Parathyroid adenoma (tissue), 2 donors: ENCODE results near the gene ADGRD1.

Source experiments
- H2AFZ ChIP-seq: fragments of 300-600 bp; sonication (generic); one replicate; pipeline ENCODE4 v1.7.0; 2017; ENCODE audit warnings: antibody characterized with exemption, mild to moderate bottlenecking
- H3K27ac ChIP-seq: fragments of 300-600 bp; sonication (generic); one replicate; pipeline ENCODE4 v1.7.0; 2017
- H3K27me3 ChIP-seq: fragments of 300-600 bp; sonication (generic); one replicate; pipeline ENCODE4 v1.7.0; 2017; ENCODE audit warnings: low read length; ENCODE audit not compliant: control insufficient read depth, insufficient read depth
- H3K36me3 ChIP-seq: fragments of 300-600 bp; sonication (generic); one replicate; pipeline ENCODE4 v1.7.0; 2017; ENCODE audit warnings: low read length; ENCODE audit not compliant: control insufficient read depth, insufficient read depth
- H3K4me1 ChIP-seq: fragments of 300-600 bp; sonication (generic); one replicate; pipeline ENCODE4 v1.7.0; 2017; ENCODE audit warnings: control low read depth
- H3K4me2 ChIP-seq: fragments of 300-600 bp; sonication (generic); one replicate; pipeline ENCODE4 v1.7.0; 2017; ENCODE audit warnings: low read length
- H3K4me3 ChIP-seq: fragments of 300-600 bp; sonication (generic); one replicate; pipeline ENCODE4 v1.7.0; 2017; ENCODE audit warnings: low read depth, low read length
- H3K79me2 ChIP-seq: fragments of 300-600 bp; sonication (generic); one replicate; pipeline ENCODE4 v1.7.0; 2017; ENCODE audit warnings: control low read depth
- H3K9ac ChIP-seq: fragments of 300-600 bp; sonication (generic); one replicate; pipeline ENCODE4 v1.7.0; 2017; ENCODE audit warnings: mild to moderate bottlenecking
- H3K9me3 ChIP-seq: fragments of 300-600 bp; sonication (generic); one replicate; pipeline ENCODE4 v1.7.0; 2017; ENCODE audit warnings: low read length; ENCODE audit not compliant: control insufficient read depth
- TF ChIP-seq, protein P1 (sequence below): fragments of 300-600 bp; sonication (generic); IDR thresholded peaks from one replicate; pipeline ENCODE4 v1.7.0; 2017; ENCODE audit warnings: antibody characterized with exemption, mild to moderate bottlenecking
- donor health status: primary hyperparathyroidism.

The ADGRD1 gene

DNA sequence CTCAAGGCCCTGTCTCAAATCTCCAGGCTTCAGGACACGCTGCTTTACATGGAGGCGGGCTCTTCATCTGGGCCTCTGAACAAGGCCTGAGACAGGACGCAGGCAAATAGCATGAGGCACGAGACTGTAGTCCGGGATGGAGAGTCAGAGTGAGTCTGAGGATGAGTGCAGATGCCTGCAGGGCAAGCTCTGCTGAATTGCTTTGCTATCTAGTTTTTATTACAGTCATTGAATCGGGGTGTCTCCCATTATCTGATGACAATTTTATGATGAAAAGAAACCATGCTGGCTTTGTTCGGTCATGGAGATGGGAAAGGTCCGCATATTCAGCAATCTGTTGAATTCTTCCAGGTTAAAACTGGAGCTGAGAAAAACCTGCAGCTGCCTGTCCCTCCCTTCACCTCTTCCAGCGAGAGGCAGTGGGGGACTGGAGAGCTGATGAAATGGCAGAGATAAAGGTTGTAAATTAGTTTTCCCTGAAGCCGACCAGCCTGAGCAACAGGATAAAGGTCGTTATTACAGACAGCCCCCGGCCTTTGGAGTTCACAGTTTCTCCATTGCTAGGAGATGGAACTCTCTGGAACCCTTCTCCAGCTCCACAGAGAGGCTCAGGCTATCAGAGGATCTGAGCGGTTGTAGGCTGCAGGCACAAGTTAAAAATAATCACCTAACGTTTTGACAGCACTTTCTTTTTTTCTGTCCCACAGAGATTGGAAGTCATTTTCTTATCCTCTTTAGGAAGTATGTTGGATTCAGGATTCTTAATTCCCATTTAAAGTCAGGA, 1.3 kb upstream of the ADGRD1 start:
- no peak overlapping the region for H2AFZ ChIP-seq
- TF ChIP-seq, protein P1, sequence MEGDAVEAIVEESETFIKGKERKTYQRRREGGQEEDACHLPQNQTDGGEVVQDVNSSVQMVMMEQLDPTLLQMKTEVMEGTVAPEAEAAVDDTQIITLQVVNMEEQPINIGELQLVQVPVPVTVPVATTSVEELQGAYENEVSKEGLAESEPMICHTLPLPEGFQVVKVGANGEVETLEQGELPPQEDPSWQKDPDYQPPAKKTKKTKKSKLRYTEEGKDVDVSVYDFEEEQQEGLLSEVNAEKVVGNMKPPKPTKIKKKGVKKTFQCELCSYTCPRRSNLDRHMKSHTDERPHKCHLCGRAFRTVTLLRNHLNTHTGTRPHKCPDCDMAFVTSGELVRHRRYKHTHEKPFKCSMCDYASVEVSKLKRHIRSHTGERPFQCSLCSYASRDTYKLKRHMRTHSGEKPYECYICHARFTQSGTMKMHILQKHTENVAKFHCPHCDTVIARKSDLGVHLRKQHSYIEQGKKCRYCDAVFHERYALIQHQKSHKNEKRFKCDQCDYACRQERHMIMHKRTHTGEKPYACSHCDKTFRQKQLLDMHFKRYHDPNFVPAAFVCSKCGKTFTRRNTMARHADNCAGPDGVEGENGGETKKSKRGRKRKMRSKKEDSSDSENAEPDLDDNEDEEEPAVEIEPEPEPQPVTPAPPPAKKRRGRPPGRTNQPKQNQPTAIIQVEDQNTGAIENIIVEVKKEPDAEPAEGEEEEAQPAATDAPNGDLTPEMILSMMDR = no peak
- no peaks in the 10 kb centered on the region for H3K79me2 ChIP-seq
- H3K4me3 ChIP-seq = no peak overlapping the region
- no peak overlapping the region for H3K9ac ChIP-seq
- H3K4me2 ChIP-seq = no peak overlapping the region
- no peaks in the 10 kb centered on the region for H3K9me3 ChIP-seq
- no peaks in the 10 kb centered on the region for H3K27me3 ChIP-seq
- no peak overlapping the region for H3K27ac ChIP-seq
- no peaks in the 10 kb centered on the region for H3K4me1 ChIP-seq
- H3K36me3 ChIP-seq = no peaks in the 10 kb centered on the region

DNA sequence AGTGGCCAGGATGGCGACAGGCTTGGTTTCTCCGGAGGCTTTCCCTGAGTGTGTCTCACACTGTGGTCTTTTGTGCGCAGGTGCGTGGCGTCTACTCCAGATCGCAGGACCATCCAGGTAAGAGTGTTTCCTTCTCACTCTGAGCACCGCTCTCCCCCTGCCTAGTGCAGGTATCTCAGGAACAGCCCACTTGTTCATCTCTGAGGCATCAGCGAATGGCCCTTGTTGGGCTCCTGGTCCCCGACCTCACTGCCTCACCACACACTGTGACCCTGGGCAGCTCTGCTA, 781 bp downstream of the ADGRD1 start:
- Histone ChIP-seq H3K4me2 (peak overlapping the region; percentile 60), H3K4me1 (no peaks in the 10 kb centered on the region), H2AFZ (peak overlapping the region; percentile 65), H3K36me3 (no peaks in the 10 kb centered on the region), H3K9ac (no peak overlapping the region), H3K9me3 (no peaks in the 10 kb centered on the region), H3K27me3 (no peaks in the 10 kb centered on the region), H3K27ac (no peak overlapping the region), H3K4me3 (no peak overlapping the region), H3K79me2 (no peaks in the 10 kb centered on the region)
- TF ChIP-seq, protein P1 = no peak

DNA sequence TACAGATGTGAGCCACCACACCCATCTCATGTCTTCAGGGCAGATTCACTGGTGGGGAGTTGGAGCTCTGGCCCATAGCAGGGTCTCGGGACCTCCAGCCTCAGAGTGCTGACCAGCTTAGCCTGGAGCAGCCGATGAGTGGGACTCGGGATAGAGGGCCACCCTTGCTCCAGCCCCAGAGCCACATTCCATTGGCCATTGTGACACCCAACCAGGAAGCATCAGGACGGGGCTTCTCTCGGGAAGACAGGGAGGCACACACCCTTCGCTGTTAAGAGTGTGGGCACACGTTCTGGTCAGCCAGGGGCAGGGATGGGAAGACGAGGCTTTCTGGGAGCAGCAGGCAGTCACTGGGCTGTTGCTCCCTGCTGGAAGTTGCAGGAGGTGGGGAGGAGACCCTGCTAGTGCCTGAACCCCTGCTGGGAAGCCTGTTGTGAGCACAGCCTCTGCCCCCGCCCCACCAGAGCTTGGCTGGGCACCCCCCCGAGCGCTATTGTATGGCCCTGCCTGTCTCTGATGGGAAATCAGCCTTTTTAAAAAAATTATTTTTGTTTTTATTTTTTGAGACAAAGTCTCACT, 1.6 kb downstream of the ADGRD1 start:
- H3K9me3 ChIP-seq = no peaks in the 10 kb centered on the region
- no peak overlapping the region for H3K4me3 ChIP-seq
- H3K36me3 ChIP-seq = no peaks in the 10 kb centered on the region
- no peak overlapping the region for H3K9ac ChIP-seq
- no peaks in the 10 kb centered on the region for H3K27me3 ChIP-seq
- no peak overlapping the region for H3K27ac ChIP-seq
- TF ChIP-seq, protein P1 = no peak
- no peaks in the 10 kb centered on the region for H3K4me1 ChIP-seq
- no peak overlapping the region for H3K4me2 ChIP-seq
- no peak overlapping the region for H2AFZ ChIP-seq
- H3K79me2 ChIP-seq = no peaks in the 10 kb centered on the region

DNA sequence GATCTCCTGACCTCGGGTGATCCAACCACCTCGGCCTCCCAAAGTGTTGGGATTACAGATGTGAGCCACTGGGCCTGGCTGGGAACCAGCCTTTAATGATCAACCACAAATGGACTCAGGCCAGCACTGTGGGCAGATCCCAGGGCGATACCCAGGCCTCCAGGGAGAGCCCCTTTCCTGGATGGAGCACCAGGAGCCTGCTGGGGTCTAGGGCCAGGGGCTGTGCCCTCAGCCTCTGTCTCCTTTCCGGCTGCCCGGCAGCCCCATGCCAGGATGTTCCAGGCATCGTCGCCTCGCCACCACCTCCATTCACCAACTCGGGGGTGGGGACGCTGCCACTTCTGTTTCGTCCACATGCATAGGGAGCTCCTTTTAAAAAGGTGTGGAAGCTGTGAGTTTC, 2.3 kb downstream of the ADGRD1 start:
- Histone ChIP-seq H3K4me3 (no peak overlapping the region), H2AFZ (no peak overlapping the region), H3K9ac (no peak overlapping the region), H3K9me3 (no peaks in the 10 kb centered on the region), H3K4me2 (no peak overlapping the region), H3K27ac (no peak overlapping the region), H3K4me1 (no peaks in the 10 kb centered on the region), H3K27me3 (no peaks in the 10 kb centered on the region), H3K79me2 (no peaks in the 10 kb centered on the region), H3K36me3 (no peaks in the 10 kb centered on the region)
- TF ChIP-seq, protein P1 = no peak
